HepG2 (cell line): ENCODE results near the gene WNT6. TPM values are rescaled to one million over a fixed set of nuclear protein-coding genes. Genes with fewer than 3 reads are reported as not detected.

ENCODE experiments used
- AHDC1 ChIP-seq: sonication (generic); formaldehyde crosslinking; IDR thresholded peaks from 2 replicates; pipeline ENCODE4 v1.5.1; 2020; ENCODE audit warnings: mild to moderate bottlenecking, missing genetic modification reagents, borderline replicate concordance
- CHD4 ChIP-seq: fragments of 200-600 bp; sonication (generic); IDR thresholded peaks from 2 replicates; pipeline ENCODE4 v1.7.0; 2017; ENCODE audit warnings: mild to moderate bottlenecking, low read length, borderline replicate concordance
- DRAP1 ChIP-seq: IDR thresholded peaks from 2 replicates; pipeline ENCODE4 v1.6.1; 2016; ENCODE audit warnings: missing genetic modification reagents, missing compliant biosample characterization
- JUND ChIP-seq: sonication (generic); formaldehyde crosslinking; IDR thresholded peaks from 2 replicates; pipeline ENCODE4 v1.8.0; 2022; ENCODE audit warnings: mild to moderate bottlenecking, missing genetic modification reagents
- KLF12 ChIP-seq: sonication (generic); formaldehyde crosslinking; IDR thresholded peaks from 2 replicates; pipeline ENCODE4 v1.4.0; 2020; ENCODE audit warnings: missing genetic modification reagents, borderline replicate concordance
- XRCC5 ChIP-seq: fragments of 200-400 bp; formaldehyde crosslinking; optimal IDR thresholded peaks from 2 replicates; pipeline ENCODE3; 2017; ENCODE audit warnings: mild to moderate bottlenecking, low read length
- ZBTB25 ChIP-seq: IDR thresholded peaks from 2 replicates; pipeline ENCODE4 v1.6.1; 2018; ENCODE audit warnings: missing genetic modification reagents
- ZBTB42 ChIP-seq: sonication (generic); formaldehyde crosslinking; IDR thresholded peaks from 2 replicates; pipeline ENCODE4 v1.5.0; 2020; ENCODE audit warnings: mild to moderate bottlenecking, missing genetic modification reagents
- ZFY ChIP-seq: sonication (generic); formaldehyde crosslinking; IDR thresholded peaks from 2 replicates; pipeline ENCODE4 v1.4.0; 2020; ENCODE audit warnings: missing genetic modification reagents
- ZNF121 ChIP-seq: sonication (generic); formaldehyde crosslinking; IDR thresholded peaks from 2 replicates; pipeline ENCODE4 v1.5.0; 2020; ENCODE audit warnings: mild to moderate bottlenecking, missing genetic modification reagents
- ZNF446 ChIP-seq: sonication (generic); formaldehyde crosslinking; IDR thresholded peaks from 2 replicates; pipeline ENCODE4 v1.5.0; 2020; ENCODE audit warnings: mild to moderate bottlenecking, missing genetic modification reagents
- ZNF614 ChIP-seq: IDR thresholded peaks from 2 replicates; pipeline ENCODE4 v1.6.1; 2018; ENCODE audit warnings: missing biosample characterization, missing genetic modification reagents, inconsistent platforms, borderline replicate concordance
- ZNF646 ChIP-seq: sonication (generic); formaldehyde crosslinking; IDR thresholded peaks from 2 replicates; pipeline ENCODE4 v1.9.0; 2021; ENCODE audit warnings: mild to moderate bottlenecking, missing genetic modification reagents
- ZNF724P ChIP-seq: sonication (generic); formaldehyde crosslinking; IDR thresholded peaks from 2 replicates; pipeline ENCODE4 v1.8.0; 2022; ENCODE audit warnings: missing genetic modification reagents, borderline replicate concordance
- ZSCAN9 ChIP-seq: IDR thresholded peaks from 2 replicates; pipeline ENCODE4 v1.6.1; 2016; ENCODE audit warnings: borderline replicate concordance
- polyA plus RNA-seq, 8 experiments: library from polyadenylated mRNA; depleted of rRNA in 3 of 8; stranded (reverse) in 7 of 8; unstranded in 1 of 8; fragments of >200 nt; fragmentation: Illumina TruSeq in 4 of 8; extraction: Trizol in 4 of 8; gene quantifications; 2 replicates each; pipeline versions ENCODE4 v1.2.1 to v1.2.3, GENCODE V29; 2011 to 2016; ENCODE audit warnings: low read depth in 4 of 8, missing spikeins in 1 of 8, mixed read lengths in 1 of 8; ENCODE audit not compliant: insufficient read depth in 1 of 8
- total RNA-seq, 5 experiments: library from RNA; depleted of rRNA; stranded (reverse); fragments of >200 nt; fragmentation: Illumina TruSeq; extraction: Trizol; gene quantifications; 2 replicates each; pipeline ENCODE4 v1.2.3, GENCODE V29; 2016; ENCODE audit warnings: low read depth in 1 of 5

The WNT6 gene
- total and polyA plus RNA-seq, 2 of the 13 experiments (the other 11 are each of a cell fraction or from before 2014, with no cell fraction given): 0.20 TPM; not detected in 1

GRCh38 chr2:218898109-218898878 is 38.7 kb downstream of the WNT6 start (continued):
- TF ChIP-seq ZNF646 (CRISPR knock-in tag): no peak
- 0 out of 2 replicates have a peak, but pooled peaks have one; percentile 25 for TF ChIP-seq DRAP1
- TF ChIP-seq JUND: no peak; the same call in 1 of the 2 replicates
- TF ChIP-seq ZNF446: no peak
- no peak; the same call in 1 of the 2 replicates for TF ChIP-seq ZBTB25 (CRISPR knock-in tag)
- TF ChIP-seq XRCC5: peak; percentile 85
- TF ChIP-seq CHD4: no peak
- peak; percentile 46 for TF ChIP-seq ZFY (CRISPR knock-in tag)
- no peak for TF ChIP-seq AHDC1
- TF ChIP-seq ZSCAN9: no peak
- peak; percentile 100 for TF ChIP-seq ZBTB42 (CRISPR knock-in tag)
- peak; percentile 93 for TF ChIP-seq KLF12 (CRISPR knock-in tag)
- peak; percentile 54; the same call in 1 of the 2 replicates for TF ChIP-seq ZNF614 (CRISPR knock-in tag)
- no peak for TF ChIP-seq ZNF121 (CRISPR knock-in tag)
- TF ChIP-seq ZNF724P: no peak; the same call in none of the 2 replicates
